ENCODE data around the gene LSM2.
A peak's percentile ranks its signal among the peaks of the same experiment; 100 is the strongest.
"Not testable (repeated sequence)": the region's sequence is repeated elsewhere in the genome, so short reads cannot be mapped to it uniquely, and the experiment has no call there.

Gene LSM2

GRCh38 chr6:31795616-31796298, 11.0 kb downstream of the LSM2 start, which contains the start of gene VARS1:
Gene VARS1, minus strand, starts transcription at chr6:31795752. Its CDS starts 535 bp downstream, at chr6:31795217.
- peak; percentile 91 for DNase-seq

- peak; percentile 28 for DNase-seq
These were observed 11.7 kb downstream of the LSM2 start for GRCh38 chr6:31794866-31795615.

- no peak for DNase-seq
These were observed 12.4 kb downstream of the LSM2 start for GRCh38 chr6:31794294-31794865.

GRCh38 chr6:31793927-31794245, 12.9 kb downstream of the LSM2 start:
- not testable (repeated sequence) for DNase-seq

- DNase-seq = peak; percentile 34
These were observed 14.0 kb downstream of the LSM2 start for GRCh38 chr6:31792761-31793171.

- DNase-seq = no peak
These were observed 14.7 kb downstream of the LSM2 start for GRCh38 chr6:31792090-31792374.

GRCh38 chr6:31791324-31792089, 15.3 kb downstream of the LSM2 start:
- peak; percentile 59 for DNase-seq

GRCh38 chr6:31785475-31785874, 21.3 kb downstream of the LSM2 start:
- no peak for DNase-seq

- DNase-seq = no peak
These were observed 22.5 kb downstream of the LSM2 start for GRCh38 chr6:31784098-31784925.

- no peak for DNase-seq
These were observed 24.5 kb downstream of the LSM2 start for GRCh38 chr6:31782126-31782855.

- DNase-seq = no peak
These were observed 25.3 kb downstream of the LSM2 start for GRCh38 chr6:31781244-31782125.

GRCh38 chr6:31780507-31781243, 26.1 kb downstream of the LSM2 start:
- DNase-seq = no peak

- DNase-seq = no peak
These were observed 26.9 kb downstream of the LSM2 start for GRCh38 chr6:31779908-31780307.

- DNase-seq = no peak
These were observed 27.5 kb downstream of the LSM2 start for GRCh38 chr6:31778999-31779885.

- DNase-seq = no peak
These were observed 28.6 kb downstream of the LSM2 start for GRCh38 chr6:31778193-31778592.

GRCh38 chr6:31777667-31778050, 29.1 kb downstream of the LSM2 start:
- DNase-seq = no peak

- DNase-seq = peak; percentile 87
These were observed 29.6 kb downstream of the LSM2 start, which contains the start of gene VWA7 for GRCh38 chr6:31776989-31777666. Gene VWA7, minus strand, starts transcription at chr6:31777328. Its CDS starts 549 bp downstream, at chr6:31776779.

GRCh38 chr6:31776485-31776988, 30.2 kb downstream of the LSM2 start:
- no peak for DNase-seq
